Suprapubic skin (tissue), 4 donors: ENCODE results near the gene NACAD. TPM values are rescaled to one million over a fixed set of nuclear protein-coding genes. Genes with fewer than 3 reads are reported as not detected.
"Not testable (repeated sequence)": the region's sequence is repeated elsewhere in the genome, so short reads cannot be mapped to it uniquely, and the experiment has no call there.

Experiments used
- DNase-seq, 2 donors: peaks; one replicate each; pipeline ENCODE4 v3.0.0-alpha.2; 2019; ENCODE audit warnings: low spot score in 2 of 2
- H3K27ac ChIP-seq: fragments of 200-600 bp; sonication (generic); one replicate; pipeline ENCODE4 v1.5.1; 2019
- H3K27me3 ChIP-seq: fragments of 200-600 bp; sonication (generic); one replicate; pipeline ENCODE4 v1.5.1; 2019
- H3K36me3 ChIP-seq: fragments of 200-600 bp; sonication (generic); one replicate; pipeline ENCODE4 v1.5.1; 2019
- H3K4me1 ChIP-seq: fragments of 200-600 bp; sonication (generic); one replicate; pipeline ENCODE4 v1.5.1; 2019
- H3K4me3 ChIP-seq: fragments of 200-600 bp; sonication (generic); one replicate; pipeline ENCODE4 v1.5.1; 2019; ENCODE audit warnings: mild to moderate bottlenecking
- H3K9me3 ChIP-seq: fragments of 200-600 bp; sonication (generic); one replicate; pipeline ENCODE4 v1.5.1; 2019
- CTCF ChIP-seq, 2 donors: fragments of 200-600 bp in 1 of 2; fragments of 450-650 bp in 1 of 2; sonication (generic) in 1 of 2; IDR thresholded peaks; one replicate each; pipeline ENCODE4 v1.5.1; 2016 to 2019; ENCODE audit warnings: antibody characterized with exemption in 2 of 2, mild to moderate bottlenecking in 1 of 2, moderate library complexity in 1 of 2
- EP300 ChIP-seq: sonication (generic); formaldehyde crosslinking; IDR thresholded peaks from one replicate; pipeline ENCODE4 v1.6.1; 2017; ENCODE audit warnings: antibody characterized with exemption
- POLR2A ChIP-seq, 2 donors: fragments of 450-650 bp; IDR thresholded peaks; one replicate each; pipeline ENCODE4 v1.6.1; 2017; ENCODE audit warnings: antibody characterized with exemption in 2 of 2, mild to moderate bottlenecking in 2 of 2, moderate library complexity in 2 of 2
- POLR2AphosphoS5 ChIP-seq, 3 donors: sonication (generic); formaldehyde crosslinking; IDR thresholded peaks; one replicate each; pipeline ENCODE4 v1.6.1; 2017; ENCODE audit warnings: antibody characterized with exemption in 3 of 3
- WGBS: methylation state at CpG from one replicate; pipeline ENCODE4 v1.1.5; 2018; 5-methylcytosine and 5-hydroxymethylcytosine counted together
- total RNA-seq, 4 donors: library from RNA; depleted of rRNA; stranded (reverse); fragments of >200 nt; gene quantifications; one replicate each; pipeline ENCODE4 v1.1.0, GENCODE V29; 2016

NACAD gene
- total RNA-seq, 4 donors from 2014 or later: 0.76 to 1.4 (median 1.0) TPM

GRCh38 chr7:45118889-45119331 lies 30.1 kb upstream of the NACAD start:
- no peak for TF ChIP-seq CTCF (IDR thresholded peaks at IDR 0.05)
- H3K9me3 ChIP-seq: no peaks in the 10 kb centered on the region
- no peaks in the 10 kb centered on the region for H3K4me1 ChIP-seq
- H3K4me3 ChIP-seq: no peak overlapping the region
- no peak overlapping the region for H3K27ac ChIP-seq
- no peak for DNase-seq
- WGBS: 86% methylated on average over 2 of the region's 3 CpGs
- H3K36me3 ChIP-seq: no peaks in the 10 kb centered on the region
- H3K27me3 ChIP-seq: peaks cover 5% of the 10 kb centered on the region

- H3K27me3 ChIP-seq: peaks cover 5% of the 10 kb centered on the region
- no peaks in the 10 kb centered on the region for H3K4me1 ChIP-seq
- 84% methylated on average over 4 of the region's 4 CpGs for WGBS
- DNase-seq: no peak
- no peak overlapping the region for H3K4me3 ChIP-seq
- no peak for TF ChIP-seq POLR2AphosphoS5 (IDR thresholded peaks at IDR 0.05)
- TF ChIP-seq EP300: no peak
- TF ChIP-seq POLR2A (IDR thresholded peaks at IDR 0.05): no peak
- TF ChIP-seq CTCF (IDR thresholded peaks at IDR 0.05): no peak
- H3K9me3 ChIP-seq: no peaks in the 10 kb centered on the region
- no peak overlapping the region for H3K27ac ChIP-seq
- no peaks in the 10 kb centered on the region for H3K36me3 ChIP-seq
Observed at GRCh38 chr7:45118292-45118691, 29.5 kb upstream of the NACAD start.

- Histone ChIP-seq H3K4me3 (no peak overlapping the region), H3K27ac (no peak overlapping the region), H3K9me3 (no peaks in the 10 kb centered on the region), H3K36me3 (no peaks in the 10 kb centered on the region), H3K27me3 (peaks cover 5% of the 10 kb centered on the region), H3K4me1 (no peaks in the 10 kb centered on the region)
- TF ChIP-seq POLR2AphosphoS5 (IDR thresholded peaks at IDR 0.05) (no peak), POLR2A (IDR thresholded peaks at IDR 0.05) (no peak), CTCF (IDR thresholded peaks at IDR 0.05) (no peak), EP300 (no peak)
- WGBS: 64% methylated on average over 3 of the region's 4 CpGs
- peak in 1 of 2 donors; percentile 73 for DNase-seq
Observed at GRCh38 chr7:45117582-45117981, 28.8 kb upstream of the NACAD start.

GRCh38 chr7:45116048-45116447 lies 27.3 kb upstream of the NACAD start:
- no peaks in the 10 kb centered on the region for H3K36me3 ChIP-seq
- H3K4me1 ChIP-seq: peaks cover 6% of the 10 kb centered on the region
- H3K27me3 ChIP-seq: peaks cover 5% of the 10 kb centered on the region
- no peak overlapping the region for H3K27ac ChIP-seq
- no CpG with 5 or more reads among the region's 1 CpG for WGBS
- TF ChIP-seq POLR2AphosphoS5 (IDR thresholded peaks at IDR 0.05) (no peak), EP300 (no peak), POLR2A (IDR thresholded peaks at IDR 0.05) (no peak), CTCF (IDR thresholded peaks at IDR 0.05) (no peak)
- H3K9me3 ChIP-seq: no peaks in the 10 kb centered on the region
- H3K4me3 ChIP-seq: no peak overlapping the region
- DNase-seq: no peak

- no peak overlapping the region for H3K27ac ChIP-seq
- H3K36me3 ChIP-seq: no peaks in the 10 kb centered on the region
- no peaks in the 10 kb centered on the region for H3K9me3 ChIP-seq
- TF ChIP-seq EP300 (no peak), POLR2A (IDR thresholded peaks at IDR 0.05) (no peak), CTCF (IDR thresholded peaks at IDR 0.05) (no peak), POLR2AphosphoS5 (IDR thresholded peaks at IDR 0.05) (no peak)
- H3K4me3 ChIP-seq: no peak overlapping the region
- no peak for DNase-seq
- H3K27me3 ChIP-seq: peaks cover 5% of the 10 kb centered on the region
- H3K4me1 ChIP-seq: peaks cover 18% of the 10 kb centered on the region
Observed at GRCh38 chr7:45114926-45115325, 26.2 kb upstream of the NACAD start.

- H3K27me3 ChIP-seq, H3K27ac ChIP-seq, H3K36me3 ChIP-seq, H3K9me3 ChIP-seq, H3K4me3 ChIP-seq, DNase-seq: not testable (repeated sequence)
- H3K4me1 ChIP-seq: peaks cover 21% of the 10 kb centered on the region
- 72% methylated on average over 1 of the region's 1 CpG for WGBS
Observed at GRCh38 chr7:45114257-45114656, 25.5 kb upstream of the NACAD start.
